B cell (primary cell): ENCODE results near the gene TNFSF12. TPM values are rescaled to one million over a fixed set of nuclear protein-coding genes. Genes with fewer than 3 reads are reported as not detected.

Experiments
- ATAC-seq: fragments of 200-7000 bp; cut with Tn5 transposase; one replicate; pipeline ENCODE4 v1.10.0; 2021; ENCODE audit warnings: low read depth, mild to moderate bottlenecking, moderate number of reproducible peaks, moderate library complexity
- CTCF ChIA-PET: fragments of 350-600 bp; sonication (Branson Sonifier 250); formaldehyde crosslinking; loops from one replicate; lab custom pipeline; 2021; ENCODE audit warnings: antibody characterized with exemption, inconsistent platforms; lab: Charles Lee
- POLR2A ChIA-PET: fragments of 350-600 bp; sonication (Branson Sonifier 250); formaldehyde crosslinking; loops from one replicate; lab custom pipeline; 2021; ENCODE audit warnings: antibody characterized with exemption; lab: Charles Lee
- DNase-seq: peaks from one replicate; pipeline ENCODE4 v3.0.0; 2013
- H2AFZ ChIP-seq: 2 replicates; pipeline ENCODE4 v1.6.1; 2012; ENCODE audit warnings: mild to moderate bottlenecking, low read depth, low read length; ENCODE audit not compliant: insufficient read depth, poor library complexity, severe bottlenecking
- H3K27ac ChIP-seq, 2 donors: 1 replicate in 1 of 2; 2 replicates in 1 of 2; pipeline ENCODE4 v1.5.1; 2012 to 2013; ENCODE audit warnings: low read length in 2 of 2, mild to moderate bottlenecking in 2 of 2, moderate library complexity in 1 of 2
- H3K27me3 ChIP-seq, 4 experiments: fragments of 200-600 bp in 1 of 4; sonication (generic) in 1 of 4; replicated peaks in 1 of 4; 1 replicate in 2 of 4; 2 replicates in 2 of 4; pipeline versions ENCODE4 v1.6.1 to v1.7.0; 2013 to 2016; ENCODE audit warnings: low read length in 3 of 4, mild to moderate bottlenecking in 2 of 4, mixed read lengths in 1 of 4, moderate library complexity in 1 of 4; ENCODE audit not compliant: insufficient read depth in 4 of 4, control insufficient read depth in 3 of 4; ENCODE audit errors: control extremely low read depth in 1 of 4
- H3K36me3 ChIP-seq, 2 experiments: replicated peaks in 1 of 2; 1 replicate in 1 of 2; 2 replicates in 1 of 2; pipeline versions ENCODE4 v1.6.1 to v1.7.1; 2013; ENCODE audit warnings: low read length in 1 of 2; ENCODE audit not compliant: insufficient read depth in 2 of 2, control insufficient read depth in 1 of 2; ENCODE audit errors: control extremely low read depth in 1 of 2, extremely low read depth in 1 of 2
- H3K4me1 ChIP-seq, 2 donors: fragments of 200-600 bp in 1 of 2; sonication (generic) in 1 of 2; 1 replicate in 1 of 2; 2 replicates in 1 of 2; pipeline versions ENCODE4 v1.5.1 to v1.6.1; 2013 to 2017; ENCODE audit warnings: low read length in 2 of 2; ENCODE audit not compliant: control insufficient read depth in 2 of 2, insufficient read depth in 2 of 2
- H3K4me2 ChIP-seq: replicated peaks from 2 replicates; pipeline ENCODE3; 2012; ENCODE audit warnings: mild to moderate bottlenecking, low read depth, low read length; ENCODE audit not compliant: poor library complexity, severe bottlenecking
- H3K4me3 ChIP-seq, 5 experiments: fragments of 200-600 bp in 1 of 5; sonication (generic) in 1 of 5; 1 replicate in 3 of 5; 2 replicates in 2 of 5; pipeline versions ENCODE4 v1.5.1 to v1.7.0; 2011 to 2016; ENCODE audit warnings: low read length in 4 of 5, mild to moderate bottlenecking in 4 of 5, low read depth in 2 of 5, control low read depth in 1 of 5, moderate library complexity in 1 of 5; ENCODE audit not compliant: insufficient read depth in 1 of 5; ENCODE audit errors: control extremely low read depth in 1 of 5, extremely low read depth in 1 of 5
- H3K79me2 ChIP-seq: fragments of 200-600 bp; sonication (generic); one replicate; pipeline ENCODE4 v1.6.0; 2016; ENCODE audit warnings: low read length; ENCODE audit not compliant: control insufficient read depth, insufficient read depth
- H3K9ac ChIP-seq: fragments of 200-600 bp; sonication (generic); 2 replicates; pipeline ENCODE4 v1.6.1; 2017; ENCODE audit warnings: mild to moderate bottlenecking, low read length, moderate library complexity
- H3K9me3 ChIP-seq, 3 donors: one replicate each; pipeline versions ENCODE4 v1.6.1 to v1.7.1; 2013; ENCODE audit warnings: low read length in 2 of 3; ENCODE audit not compliant: control insufficient read depth in 2 of 3, insufficient read depth in 1 of 3; ENCODE audit errors: control extremely low read depth in 1 of 3
- H4K20me1 ChIP-seq: 2 replicates; pipeline ENCODE4 v1.6.0; 2012; ENCODE audit warnings: mild to moderate bottlenecking, low read length; ENCODE audit not compliant: insufficient read depth, control insufficient read depth, poor library complexity, severe bottlenecking
- H3K27ac Mint-ChIP-seq: one replicate; pipeline ENCODE4 v1.8.0; 2021; ENCODE audit warnings: mixed read lengths
- H3K27me3 Mint-ChIP-seq: one replicate; pipeline ENCODE4 v1.8.0; 2021; ENCODE audit warnings: mixed read lengths
- H3K4me1 Mint-ChIP-seq: one replicate; pipeline ENCODE4 v1.8.0; 2021; ENCODE audit warnings: mixed read lengths
- H3K4me3 Mint-ChIP-seq: one replicate; pipeline ENCODE4 v1.8.0; 2021; ENCODE audit warnings: mixed read lengths
- H3K9me3 Mint-ChIP-seq: one replicate; pipeline ENCODE4 v1.8.0; 2022; ENCODE audit warnings: mixed read lengths; ENCODE audit not compliant: insufficient read depth
- CTCF ChIP-seq: fragments of 200-600 bp; IDR thresholded peaks from one replicate; pipeline ENCODE4 v1.8.0; 2022; ENCODE audit warnings: antibody characterized with exemption, mild to moderate bottlenecking
- EZH2 ChIP-seq: IDR thresholded peaks from 2 replicates; pipeline ENCODE4 v1.6.1; 2012; ENCODE audit warnings: borderline replicate concordance, low read depth, mild to moderate bottlenecking, moderate library complexity, low read length; ENCODE audit not compliant: insufficient read depth, poor library complexity, severe bottlenecking
- WGBS: methylation state at CpG from one replicate; pipeline ENCODE4 v1.1.5; 2013; ENCODE audit warnings: missing lambda C conversion rate; ENCODE audit not compliant: insufficient coverage; 5-methylcytosine and 5-hydroxymethylcytosine counted together
- intact Hi-C: fragments of 100-400 bp; cut with micrococcal nuclease; formaldehyde crosslinking; loops from one replicate; pipeline ENCODE4 v1.10.0; 2022
- polyA plus RNA-seq: library from polyadenylated mRNA; depleted of rRNA; stranded (reverse); fragments of >200 nt; gene quantifications from 2 replicates; pipeline ENCODE4 v1.2.3, GENCODE V29; 2012
- total RNA-seq, 2 donors: library from RNA; stranded (reverse); fragments of 120-200 nt in 1 of 2; gene quantifications; 1 replicate in 1 of 2; 2 replicates in 1 of 2; pipeline versions ENCODE4 v1.2.3 to v1.2.4, GENCODE V29; 2013 to 2022

Gene TNFSF12
- total and polyA plus RNA-seq, 2 donors (not counting 1 experiment from before 2014, with no cell fraction given) = 40.6 to 53.4 TPM

GRCh38 chr17:7583253-7584109 lies 34.6 kb downstream of the TNFSF12 start, which contains the start of gene MPDU1:
Gene MPDU1 (plus strand): TSS chr17:7583852. CDS start chr17:7583863, 11 bp downstream.
- DNase-seq = peak; percentile 98
- Histone ChIP-seq H4K20me1 (peaks cover 7% of the 10 kb centered on the region), H3K36me3 (peaks cover 0 to 27% of the 10 kb centered on the region in 2 experiments), H3K27ac (peak within 1 kb of the TSS; percentile 91 to 95), H3K4me2 (peak within 1 kb of the TSS; percentile 78), H3K79me2 (peaks cover 48% of the 10 kb centered on the region), H3K9ac (peak within 1 kb of the TSS; percentile 85), H2AFZ (peak within 1 kb of the TSS; percentile 86), H3K4me1 (peaks cover 48 to 68% of the 10 kb centered on the region in 2 donors), H3K4me3 (peak within 1 kb of the TSS; percentile 77 to 96 (median 86)), H3K27me3 (no peaks in the 10 kb centered on the region), H3K9me3 (no peaks in the 10 kb centered on the region)
- Mint-ChIP-seq H3K4me3 (peak within 1 kb of the TSS; percentile 100), H3K27ac (peak within 1 kb of the TSS; percentile 100), H3K9me3 (no peaks in the 10 kb centered on the region), H3K4me1 (peaks cover 57% of the 10 kb centered on the region), H3K27me3 (no peaks in the 10 kb centered on the region)
- CTCF ChIA-PET = interaction anchor here (0.7 to 7.9 kb wide), 12 partner anchors 8 to 539 kb away, joined by 3 to 111 read pairs (median 4); partner anchors contain the start of genes SENP3, TNFSF12, TNFSF13 and TP53
- TF ChIP-seq CTCF (no peak), EZH2 (no peak)
- POLR2A ChIA-PET = interaction anchor here (0.6 to 2.4 kb wide), 15 partner anchors 9 to 275 kb away, joined by 3 to 25 read pairs (median 5); partner anchors contain the start of genes ACAP1, FXR2, SAT2 and SENP3
- intact Hi-C loops = loop anchor here (1.0 to 10.0 kb wide), 5 partner anchors 11 to 539 kb away; partner anchors contain the start of genes FXR2, SENP3 and SLC16A11
- WGBS = 20% methylated on average over 61 of the region's 69 CpGs
- peak; percentile 78 for ATAC-seq
